GM12878 (cell line): ENCODE data around the gene KCNQ1OT1. TPM values are rescaled to one million over a fixed set of nuclear protein-coding genes. Genes with fewer than 3 reads are reported as not detected.

Source experiments
- ATAC-seq: fragments of 200-7000 bp; cut with Tn5 transposase; 3 replicates; pipeline ENCODE4 v1.9.1; 2020; ENCODE audit warnings: mild to moderate bottlenecking, moderate library complexity
- BruUV-seq: library from RNA; stranded (reverse); fragments of 400-500 nt; replicated peaks from 2 replicates; lab custom pipeline; 2021; lab: Mats Ljungman, UMichigan
- CTCF ChIA-PET: fragments of 300-600 bp; sonication (Branson Sonifier 250); formaldehyde crosslinking; extraction: SDS; loops from one replicate; lab custom pipeline; 2021; ENCODE audit warnings: inconsistent platforms; lab: Yijun Ruan, JAX
- POLR2A ChIA-PET: fragments of 350-600 bp; formaldehyde crosslinking; extraction: SDS; loops from one replicate; lab custom pipeline; 2021; ENCODE audit warnings: inconsistent platforms; lab: Charles Lee
- RAD21 ChIA-PET: fragments of 300-600 bp; sonication (Branson Sonifier 250); formaldehyde crosslinking; loops from one replicate; lab custom pipeline; 2023; ENCODE audit warnings: antibody characterized with exemption; ENCODE audit not compliant: unreplicated experiment; lab: Charles Lee
- SMC1A ChIA-PET: fragments of 300-600 bp; sonication (Branson Sonifier 250); formaldehyde crosslinking; loops from one replicate; lab custom pipeline; 2023; ENCODE audit not compliant: unreplicated experiment, uncharacterized antibody; lab: Charles Lee
- DNase-seq: peaks from one replicate; pipeline ENCODE4 v3.0.0-alpha.2; 2011; ENCODE audit warnings: low read depth, low spot score
- FAIRE-seq: peaks from 3 replicates; lab custom pipeline; 2011; peaks lifted over from hg19 to GRCh38; lab: Jason Lieb, UNC
- H2AFZ ChIP-seq: 2 replicates; pipeline ENCODE4 v1.6.0; 2011; ENCODE audit warnings: low read depth, low read length, control low read depth; ENCODE audit not compliant: control insufficient read depth
- H3K27ac ChIP-seq: 2 replicates; pipeline ENCODE4 v1.5.1; 2011; ENCODE audit warnings: control low read depth; ENCODE audit not compliant: control insufficient read depth, insufficient read depth
- H3K27me3 ChIP-seq, 2 experiments: replicated peaks in 1 of 2; 2 replicates each; pipeline versions ENCODE4 v1.6.0 to v1.6.1; 2011; ENCODE audit warnings: low read length in 1 of 2; ENCODE audit not compliant: control insufficient read depth in 2 of 2, insufficient read depth in 2 of 2
- H3K36me3 ChIP-seq, 2 experiments: 2 replicates each; pipeline ENCODE4 v1.5.1; 2011; ENCODE audit warnings: low read length in 1 of 2; ENCODE audit not compliant: control insufficient read depth in 2 of 2, insufficient read depth in 2 of 2
- H3K4me1 ChIP-seq: 2 replicates; pipeline ENCODE4 v1.6.1; 2011; ENCODE audit warnings: mild to moderate bottlenecking, low read length, moderate library complexity, mixed read lengths; ENCODE audit not compliant: control insufficient read depth, insufficient read depth
- H3K4me2 ChIP-seq: 2 replicates; pipeline ENCODE4 v1.6.0; 2011; ENCODE audit warnings: control low read depth; ENCODE audit not compliant: control insufficient read depth, insufficient read depth
- H3K4me3 ChIP-seq: fragments of 200-600 bp; sonication (generic); 2 replicates; pipeline ENCODE4 v1.5.1; 2016
- H3K79me2 ChIP-seq: 2 replicates; pipeline ENCODE4 v1.6.0; 2011; ENCODE audit warnings: low read length; ENCODE audit not compliant: control insufficient read depth, insufficient read depth
- H3K9ac ChIP-seq: 2 replicates; pipeline ENCODE4 v1.8.0; 2011; ENCODE audit warnings: low read length, control low read depth, mixed read lengths; ENCODE audit not compliant: control insufficient read depth, insufficient read depth
- H3K9me3 ChIP-seq: replicated peaks from 3 replicates; pipeline ENCODE4 v1.5.1; 2011; ENCODE audit warnings: mild to moderate bottlenecking, low read length; ENCODE audit not compliant: control insufficient read depth, insufficient read depth
- H4K20me1 ChIP-seq: 2 replicates; pipeline ENCODE4 v1.6.0; 2011; ENCODE audit not compliant: control insufficient read depth, insufficient read depth
- IKZF1 ChIP-seq: fragments of 450-650 bp; conservative IDR thresholded peaks from 2 replicates; pipeline ENCODE4 v1.6.1; 2017; ENCODE audit warnings: antibody characterized with exemption, mild to moderate bottlenecking
- RELA ChIP-seq: fragments of 450-650 bp; IDR thresholded peaks from 2 replicates; pipeline ENCODE4 v1.8.0; 2014; ENCODE audit warnings: borderline replicate concordance; ENCODE audit not compliant: partially characterized antibody
- TCF3 ChIP-seq: IDR thresholded peaks from 2 replicates; pipeline ENCODE4 v1.6.1; 2012; ENCODE audit warnings: low read depth, mild to moderate bottlenecking, low read length, borderline replicate concordance; ENCODE audit not compliant: insufficient read depth
- ZNF24 ChIP-seq: fragments of 450-650 bp; IDR thresholded peaks from 2 replicates; pipeline ENCODE4 v1.6.1; 2017; ENCODE audit warnings: antibody characterized with exemption, mild to moderate bottlenecking
- WGBS: methylation state at CpG from one replicate; pipeline ENCODE4 v1.1.6; 2016; ENCODE audit warnings: low lambda C conversion rate; ENCODE audit not compliant: insufficient replicate concordance, insufficient coverage; ENCODE audit errors: missing lambda C conversion rate; 5-methylcytosine and 5-hydroxymethylcytosine counted together
- in situ Hi-C: fragments of 300-500 bp; cut with MboI; formaldehyde crosslinking; loops from 9 replicates; pipeline ENCODE4 v1.14.3; 2018; ENCODE audit warnings: mixed read lengths
- intact Hi-C: fragments of 100-400 bp; cut with micrococcal nuclease; formaldehyde crosslinking; loops from one replicate; pipeline ENCODE4 v1.14.2; 2022; ENCODE audit not compliant: unreplicated experiment
- polyA plus RNA-seq, 11 experiments: library from polyadenylated mRNA; depleted of rRNA in 4 of 11; unstranded in 6 of 11; stranded (reverse) in 5 of 11; fragments of >200 nt; fragmentation: Nextera tagmentation in 4 of 11; fragmentation: Illumina TruSeq in 1 of 11; extraction: Ambion mirVana in 4 of 11; extraction: Trizol in 1 of 11; gene quantifications; 1 replicate in 1 of 11; 2 replicates in 10 of 11; pipeline versions ENCODE4 v1.2.1 to v1.2.3, GENCODE V29; 2011 to 2016; ENCODE audit warnings: inconsistent platforms in 2 of 11, missing spikeins in 2 of 11, low read depth in 1 of 11
- total RNA-seq, 4 experiments: library from RNA; depleted of rRNA in 3 of 4; stranded (reverse); fragments of >200 nt in 3 of 4; fragmentation: Illumina TruSeq in 1 of 4; extraction: Trizol in 1 of 4; gene quantifications; 2 replicates each; pipeline versions ENCODE4 v1.2.1 to v1.2.3, GENCODE V29; 2013 to 2021

Gene KCNQ1OT1
- total and polyA plus RNA-seq, 10 of the 15 experiments (the other 5 are each of a cell fraction or from before 2014, with no cell fraction given), result 0.02 to 1.6 (median 0.41) TPM

DNA sequence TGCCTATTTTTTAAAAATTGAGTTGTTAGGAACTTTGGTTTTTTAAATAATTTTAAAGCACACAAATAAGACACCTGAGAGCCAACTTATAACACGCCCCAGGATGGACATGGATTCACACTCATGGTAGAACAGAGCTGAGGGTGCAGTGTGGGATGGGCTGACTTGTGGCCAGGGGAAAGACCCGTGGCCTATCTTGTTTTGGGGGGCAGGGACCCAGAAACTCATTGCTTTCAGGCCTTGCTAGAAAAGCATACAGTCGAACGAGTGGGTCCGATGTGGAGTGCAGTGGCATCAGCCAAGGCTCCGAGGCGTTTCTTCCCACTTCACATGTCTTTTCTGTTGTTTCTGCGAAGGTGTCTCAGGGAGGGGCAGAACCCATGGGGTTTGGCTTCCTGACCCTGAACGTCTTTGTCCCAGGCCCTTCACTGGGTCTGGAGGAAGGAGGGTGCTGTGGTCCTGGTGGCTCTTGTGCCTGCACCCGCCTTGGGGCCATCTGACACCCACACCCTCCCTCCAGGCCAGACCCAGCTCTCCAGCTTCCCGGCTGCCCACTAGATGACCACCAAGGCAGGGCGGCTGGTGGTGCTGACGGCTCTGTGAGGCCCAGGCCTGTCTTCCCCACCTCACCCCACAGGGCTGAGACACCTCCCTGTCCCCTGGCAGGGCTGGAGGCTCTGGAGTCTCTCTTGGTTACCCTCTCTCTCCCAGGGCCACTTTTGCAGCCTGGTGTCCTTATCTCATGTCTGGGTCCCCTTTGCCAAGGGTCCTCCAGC, 134.2 kb downstream of the KCNQ1OT1 start:
- H3K9ac ChIP-seq, result no peak overlapping the region
- 34% methylated on average over 13 of the region's 13 CpGs for WGBS

DNA sequence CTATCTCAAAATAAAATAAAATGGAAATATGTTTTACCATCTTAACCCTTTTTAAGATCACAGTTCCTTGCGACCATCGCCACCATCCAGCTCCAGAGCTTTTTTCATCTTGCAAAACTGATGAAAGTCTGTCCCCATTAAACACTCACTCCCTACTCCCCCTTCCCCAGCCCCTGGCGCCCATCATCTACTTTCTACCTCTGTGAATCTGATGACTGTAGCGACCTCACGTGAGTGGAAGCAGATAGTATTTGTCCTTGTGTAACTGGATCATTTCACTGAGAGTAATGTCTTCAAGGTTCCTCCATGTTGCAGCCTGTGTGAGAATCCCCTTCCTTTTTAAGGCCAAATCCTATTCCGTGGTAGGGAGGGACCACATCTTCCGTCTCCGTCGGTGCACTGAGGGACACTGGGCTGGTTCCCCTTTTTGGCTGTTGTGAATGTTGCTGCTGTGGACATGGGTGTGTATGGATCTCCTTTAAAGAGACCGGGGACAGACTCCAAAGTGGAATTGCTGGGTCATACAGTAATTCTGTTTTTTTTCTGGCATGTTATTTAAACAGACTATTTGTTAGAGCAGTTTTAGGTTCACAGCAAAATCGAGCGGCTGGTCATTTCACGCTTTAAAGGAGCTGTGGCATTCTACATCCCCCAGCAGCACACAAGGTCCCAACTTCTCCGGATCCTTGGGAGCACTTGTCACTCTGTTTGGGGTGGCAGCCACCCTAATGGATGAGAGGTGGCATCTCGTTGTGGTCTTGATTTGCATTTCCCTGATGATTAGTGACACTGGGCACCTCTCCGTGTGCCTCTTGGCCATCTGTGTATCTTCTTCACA, 135.0 kb downstream of the KCNQ1OT1 start:
- WGBS, result 53% methylated on average over 16 of the region's 16 CpGs
- intact Hi-C loops (no loop called here), in situ Hi-C loops (no loop called here)
- H3K9ac ChIP-seq, result no peak overlapping the region
- no peak for DNase-seq
- BruUV-seq, result no TSS peak
- H3K27me3 ChIP-seq, result no peaks in the 10 kb centered on the region
- no peaks in the 10 kb centered on the region for H3K79me2 ChIP-seq
- no peak overlapping the region for H3K27ac ChIP-seq
- no peaks in the 10 kb centered on the region for H3K9me3 ChIP-seq
- SMC1A ChIA-PET, result no interaction called here
- no peak overlapping the region for H2AFZ ChIP-seq
- H3K36me3 ChIP-seq, result no peaks in the 10 kb centered on the region
- H3K4me1 ChIP-seq, result no peaks in the 10 kb centered on the region
- no peak for ATAC-seq
- no peak overlapping the region for H3K4me2 ChIP-seq
- RAD21 ChIA-PET, result no interaction called here
- FAIRE-seq, result no peak
- H4K20me1 ChIP-seq, result no peaks in the 10 kb centered on the region
- no peak for TF ChIP-seq IKZF1
- TF ChIP-seq, all 136 proteins: peak for 0
- POLR2A ChIA-PET, result no interaction called here
- H3K4me3 ChIP-seq, result no peak overlapping the region
- CTCF ChIA-PET, result no interaction called here

More for the DNA sequence above, 134.2 kb downstream of the KCNQ1OT1 start:
- CTCF ChIA-PET, result no interaction called here
- Histone ChIP-seq H3K36me3 (no peaks in the 10 kb centered on the region), H2AFZ (no peak overlapping the region), H3K79me2 (no peaks in the 10 kb centered on the region), H3K27me3 (no peaks in the 10 kb centered on the region), H3K27ac (no peak overlapping the region), H3K9me3 (no peaks in the 10 kb centered on the region), H3K4me1 (no peaks in the 10 kb centered on the region), H3K4me3 (no peak overlapping the region), H3K4me2 (no peak overlapping the region), H4K20me1 (no peaks in the 10 kb centered on the region)
- TF ChIP-seq TCF3, result no peak
- TF ChIP-seq ZNF24, result no peak
- no peak for TF ChIP-seq RELA
- ATAC-seq, result no peak
- BruUV-seq, result no TSS peak
- in situ Hi-C loops (no loop called here), intact Hi-C loops (no loop called here)
- DNase-seq, result no peak
- RAD21 ChIA-PET, result no interaction called here
- no peak for FAIRE-seq
- POLR2A ChIA-PET, result no interaction called here
- SMC1A ChIA-PET, result no interaction called here
